Esophagus (tissue), 2 donors: ENCODE data around the gene SRGAP2C. TPM values are rescaled to one million over a fixed set of nuclear protein-coding genes. Genes with fewer than 3 reads are reported as not detected.
"Not testable (repeated sequence)": the region's sequence is repeated elsewhere in the genome, so short reads cannot be mapped to it uniquely, and the experiment has no call there.

Source experiments
- H3K27ac ChIP-seq, 2 donors: one replicate each; pipeline ENCODE4 v1.5.1; 2013; ENCODE audit warnings: low read depth in 2 of 2, mild to moderate bottlenecking in 2 of 2, inconsistent platforms in 1 of 2, low read length in 1 of 2, moderate library complexity in 1 of 2
- H3K27me3 ChIP-seq, 2 donors: one replicate each; pipeline ENCODE4 v1.6.1; 2013; ENCODE audit warnings: low read length in 2 of 2, control low read depth in 1 of 2, mild to moderate bottlenecking in 1 of 2; ENCODE audit not compliant: insufficient read depth in 2 of 2, control insufficient read depth in 1 of 2
- H3K36me3 ChIP-seq, 2 donors: one replicate each; pipeline ENCODE4 v1.6.1; 2013; ENCODE audit warnings: low read length in 1 of 2; ENCODE audit not compliant: control insufficient read depth in 2 of 2, insufficient read depth in 2 of 2
- H3K4me1 ChIP-seq, 2 donors: one replicate each; pipeline ENCODE4 v1.6.1; 2013; ENCODE audit warnings: low read length in 1 of 2; ENCODE audit not compliant: control insufficient read depth in 2 of 2, insufficient read depth in 2 of 2
- H3K4me3 ChIP-seq, 2 donors: one replicate each; pipeline ENCODE4 v1.5.1; 2013; ENCODE audit warnings: low read length in 2 of 2, mild to moderate bottlenecking in 2 of 2, low read depth in 1 of 2, moderate library complexity in 1 of 2
- H3K9me3 ChIP-seq, 2 donors: one replicate each; pipeline ENCODE4 v1.6.1; 2013; ENCODE audit warnings: mild to moderate bottlenecking in 2 of 2, low read depth in 1 of 2, low read length in 1 of 2, moderate library complexity in 1 of 2; ENCODE audit not compliant: control insufficient read depth in 2 of 2, insufficient read depth in 1 of 2
- WGBS, 2 donors: extraction: QIAGEN DNeasy Blood & Tissue Kit; methylation state at CpG; one replicate each; pipeline ENCODE4 v1.1.7; 2013; 5-methylcytosine and 5-hydroxymethylcytosine counted together
- polyA plus RNA-seq, 2 donors: library from polyadenylated mRNA; stranded (reverse); fragments of 200-250 nt; gene quantifications; one replicate each; pipeline ENCODE4 v1.2.3, GENCODE V29; 2013
- donor health status: healthy with polysubstance abuse.
- donor health status: Bipolar disorder and iron deficiency.

The SRGAP2C gene
- polyA plus RNA-seq, 2 donors: 2.0 to 2.8 TPM

- not testable (repeated sequence) for H3K4me3 ChIP-seq, H3K36me3 ChIP-seq, H3K9me3 ChIP-seq, H3K4me1 ChIP-seq, H3K27ac ChIP-seq, H3K27me3 ChIP-seq
- 56 to 63% methylated on average over 1 of the region's 11 CpGs for WGBS, 2 donors
Measured at GRCh38 chr1:121293263-121294204, 108.8 kb downstream of the SRGAP2C start.

DNA sequence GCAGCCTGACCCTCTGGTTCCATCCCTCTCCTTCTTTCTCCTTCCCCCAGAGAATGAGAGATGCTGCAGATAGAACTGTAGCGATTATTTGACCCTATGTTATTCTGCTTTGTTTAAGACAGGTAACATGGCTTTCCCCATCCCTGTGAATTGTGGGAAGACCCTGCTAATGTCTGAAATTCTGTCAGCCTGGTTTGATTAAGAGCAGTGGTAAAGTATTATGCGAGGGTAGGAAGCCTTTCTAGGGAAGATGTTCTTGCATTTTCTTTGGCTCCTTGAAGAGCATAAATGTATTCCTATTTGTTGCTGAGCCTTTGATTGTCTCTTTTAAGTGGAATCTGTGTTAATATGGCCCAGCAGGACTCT lies 109.4 kb downstream of the SRGAP2C start:
- H3K4me1 ChIP-seq, H3K27ac ChIP-seq, H3K9me3 ChIP-seq, H3K27me3 ChIP-seq, H3K4me3 ChIP-seq, H3K36me3 ChIP-seq: not testable (repeated sequence)
- no CpG with 5 or more reads among the region's 2 CpGs for whole genome bisulfite sequencing, 2 donors

- no CpG with 5 or more reads among the region's 4 CpGs for WGBS, 2 donors
- not testable (repeated sequence) for H3K4me1 ChIP-seq, H3K4me3 ChIP-seq, H3K27ac ChIP-seq, H3K27me3 ChIP-seq, H3K36me3 ChIP-seq, H3K9me3 ChIP-seq
Measured at GRCh38 chr1:121296563-121296962, 111.8 kb downstream of the SRGAP2C start.

- H3K27ac ChIP-seq, H3K4me3 ChIP-seq: not testable (repeated sequence)
- whole genome bisulfite sequencing, 2 donors: no CpG with 5 or more reads among the region's 4 CpGs
Measured at GRCh38 chr1:121298529-121298928, 113.8 kb downstream of the SRGAP2C start.

DNA sequence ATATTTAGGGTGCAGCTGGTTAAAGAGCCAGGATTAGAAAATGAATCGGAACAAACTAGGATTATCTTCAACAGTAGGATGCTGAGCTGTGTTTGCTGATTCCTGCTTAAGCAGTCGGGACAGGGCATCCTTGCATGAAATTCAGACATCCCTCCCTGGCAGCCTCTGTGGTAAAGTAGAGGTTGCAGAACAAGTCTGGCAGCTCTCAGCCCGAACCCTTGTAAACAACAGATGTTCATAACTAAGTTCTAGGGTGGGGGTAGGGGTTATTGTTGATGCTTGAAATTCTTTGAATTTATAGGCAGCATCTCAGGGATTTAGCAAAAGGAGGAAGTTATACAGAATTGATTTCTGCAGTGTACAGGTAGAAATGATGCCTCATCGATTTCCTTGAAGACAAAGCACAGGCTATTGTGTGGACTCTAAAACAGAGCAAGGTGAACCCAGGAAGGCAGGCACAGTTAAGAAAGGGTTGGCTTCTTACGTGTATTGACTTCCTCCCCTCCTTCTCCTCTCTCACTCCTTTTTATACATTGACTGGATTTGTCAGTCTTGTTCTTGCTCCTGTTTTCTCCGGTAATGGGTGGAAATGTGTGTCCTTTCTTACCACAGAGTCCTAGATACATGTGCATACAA lies 114.9 kb downstream of the SRGAP2C start:
- 34 to 42% methylated on average over 1 to 3 of the region's 6 CpGs for WGBS, 2 donors
- not testable (repeated sequence) for H3K27me3 ChIP-seq, H3K27ac ChIP-seq, H3K4me3 ChIP-seq, H3K36me3 ChIP-seq, H3K9me3 ChIP-seq, H3K4me1 ChIP-seq

More at GRCh38 chr1:121298529-121298928, 113.8 kb downstream of the SRGAP2C start:
- not testable (repeated sequence) for H3K27me3 ChIP-seq, H3K9me3 ChIP-seq, H3K4me1 ChIP-seq, H3K36me3 ChIP-seq

DNA sequence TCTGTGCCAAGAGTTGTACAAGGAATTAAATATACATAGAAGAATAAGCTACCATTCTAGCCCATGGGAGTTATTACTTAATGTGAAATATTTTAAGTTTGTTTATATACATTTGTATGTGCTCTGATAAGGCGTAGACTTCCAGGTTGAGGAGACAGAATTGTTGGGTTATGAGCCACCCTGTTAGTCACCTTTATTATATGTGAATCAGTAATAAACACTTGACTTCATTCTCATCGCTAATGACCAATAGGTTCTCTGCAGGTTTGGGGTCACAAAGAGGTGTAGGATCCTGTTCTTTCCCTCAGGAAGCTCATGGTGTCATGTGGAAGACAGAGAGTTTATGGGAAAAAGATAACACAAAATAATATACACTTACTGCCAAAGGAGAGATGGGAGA lies 117.1 kb downstream of the SRGAP2C start:
- not testable (repeated sequence) for H3K36me3 ChIP-seq, H3K4me1 ChIP-seq, H3K4me3 ChIP-seq, H3K27ac ChIP-seq, H3K27me3 ChIP-seq, H3K9me3 ChIP-seq
- WGBS, 2 donors: 83 to 94% methylated on average over 2 of the region's 2 CpGs

- not testable (repeated sequence) for H3K4me3 ChIP-seq, H3K27ac ChIP-seq, H3K36me3 ChIP-seq, H3K9me3 ChIP-seq, H3K4me1 ChIP-seq, H3K27me3 ChIP-seq
- WGBS, 2 donors: 60 to 64% methylated on average over 2 to 3 of the region's 3 CpGs
Measured at GRCh38 chr1:121307759-121308158, 123.0 kb downstream of the SRGAP2C start.

DNA sequence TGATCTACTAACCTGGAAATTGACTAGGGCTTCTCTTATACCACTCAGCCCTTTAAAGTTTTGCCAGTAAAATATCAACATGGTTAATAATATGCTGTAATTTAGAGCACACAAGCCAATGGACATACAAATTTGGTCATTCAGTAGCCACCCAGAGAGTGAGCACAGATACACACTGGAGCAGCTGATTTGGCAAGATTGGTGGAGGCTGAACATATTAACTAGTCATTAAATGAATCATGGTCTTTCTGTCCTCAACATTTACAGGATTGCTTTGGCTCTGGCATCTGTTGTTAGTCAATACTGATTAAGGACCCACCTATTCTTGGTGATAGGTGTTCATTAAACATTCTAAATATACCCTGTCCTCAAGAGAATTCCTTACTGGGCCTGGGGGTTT lies 130.7 kb downstream of the SRGAP2C start:
- not testable (repeated sequence) for H3K9me3 ChIP-seq, H3K4me1 ChIP-seq, H3K4me3 ChIP-seq, H3K36me3 ChIP-seq, H3K27me3 ChIP-seq, H3K27ac ChIP-seq

- not testable (repeated sequence) for H3K36me3 ChIP-seq, H3K27ac ChIP-seq, H3K27me3 ChIP-seq, H3K9me3 ChIP-seq, H3K4me3 ChIP-seq, H3K4me1 ChIP-seq
- 63% methylated on average over 3 of the region's 3 CpGs; no CpG with 5 or more reads in 1 of the 2 donors for WGBS, 2 donors
Measured at GRCh38 chr1:121316081-121316480, 131.3 kb downstream of the SRGAP2C start.
